CD14-positive monocyte (primary cell): ENCODE measurements around the gene FKBP1A. TPM values are rescaled to one million over a fixed set of nuclear protein-coding genes. Genes with fewer than 3 reads are reported as not detected.

ENCODE experiments used
- DNase-seq, 3 donors: peaks; one replicate each; pipeline ENCODE4 v3.0.0-alpha.2; 2011 to 2022
- H2AFZ ChIP-seq: 2 replicates; pipeline ENCODE4 v1.6.0; 2012; ENCODE audit warnings: mild to moderate bottlenecking, low read depth, low read length, inconsistent platforms; ENCODE audit not compliant: insufficient read depth, poor library complexity, severe bottlenecking
- H3K27ac ChIP-seq, 2 donors: 1 replicate in 1 of 2; 2 replicates in 1 of 2; pipeline ENCODE4 v1.5.1; 2012 to 2013; ENCODE audit warnings: low read length in 2 of 2, control low read depth in 1 of 2, inconsistent platforms in 1 of 2, low read depth in 1 of 2, mild to moderate bottlenecking in 1 of 2
- H3K27me3 ChIP-seq, 2 donors: one replicate each; pipeline versions ENCODE4 v1.6.0 to v1.6.1; 2011 to 2013; ENCODE audit warnings: low read length in 2 of 2; ENCODE audit not compliant: control insufficient read depth in 2 of 2, insufficient read depth in 2 of 2
- H3K36me3 ChIP-seq, 2 donors: replicated peaks in 1 of 2; 1 replicate in 1 of 2; 2 replicates in 1 of 2; pipeline versions ENCODE4 v1.5.1 to v1.6.1; 2012 to 2013; ENCODE audit warnings: low read length in 2 of 2, control low read depth in 1 of 2, inconsistent platforms in 1 of 2, mild to moderate bottlenecking in 1 of 2; ENCODE audit not compliant: insufficient read depth in 2 of 2, control insufficient read depth in 1 of 2
- H3K4me1 ChIP-seq, 2 donors: 1 replicate in 1 of 2; 2 replicates in 1 of 2; pipeline versions ENCODE4 v1.5.1 to v1.6.1; 2012 to 2013; ENCODE audit warnings: low read length in 2 of 2, control low read depth in 1 of 2, inconsistent platforms in 1 of 2, mild to moderate bottlenecking in 1 of 2, moderate library complexity in 1 of 2; ENCODE audit not compliant: insufficient read depth in 2 of 2, control insufficient read depth in 1 of 2
- H3K4me2 ChIP-seq: replicated peaks from 2 replicates; pipeline ENCODE3; 2012; ENCODE audit warnings: low read length, moderate library complexity, mild to moderate bottlenecking; ENCODE audit not compliant: poor library complexity, severe bottlenecking; ENCODE audit errors: extremely low read depth
- H3K4me3 ChIP-seq, 3 experiments: fragments of 200-600 bp in 1 of 3; sonication (generic) in 1 of 3; replicated peaks in 1 of 3; 1 replicate in 2 of 3; 2 replicates in 1 of 3; pipeline ENCODE4 v1.5.1; 2011 to 2013; ENCODE audit warnings: low read length in 3 of 3, mild to moderate bottlenecking in 3 of 3, control low read depth in 2 of 3, low read depth in 2 of 3, inconsistent platforms in 1 of 3, moderate library complexity in 1 of 3
- H3K79me2 ChIP-seq: 2 replicates; pipeline ENCODE4 v1.6.0; 2012; ENCODE audit warnings: mild to moderate bottlenecking, control low read depth, inconsistent platforms, low read length, moderate library complexity; ENCODE audit not compliant: insufficient read depth
- H3K9ac ChIP-seq: 2 replicates; pipeline ENCODE4 v1.6.0; 2017; ENCODE audit warnings: low read length, mild to moderate bottlenecking; ENCODE audit not compliant: insufficient read depth, poor library complexity, severe bottlenecking
- H3K9me3 ChIP-seq, 2 donors: replicated peaks in 1 of 2; 1 replicate in 1 of 2; 2 replicates in 1 of 2; pipeline versions ENCODE4 v1.5.1 to v1.6.1; 2012 to 2013; ENCODE audit warnings: low read length in 2 of 2, control low read depth in 1 of 2; ENCODE audit not compliant: control insufficient read depth in 1 of 2, insufficient read depth in 1 of 2
- H4K20me1 ChIP-seq: 2 replicates; pipeline ENCODE4 v1.6.0; 2012; ENCODE audit warnings: mild to moderate bottlenecking, low read length, control low read depth, moderate library complexity; ENCODE audit not compliant: insufficient read depth
- H3K27ac Mint-ChIP-seq, 7 donors: one replicate each; pipeline ENCODE4 v1.8.0; 2020; ENCODE audit warnings: mild to moderate bottlenecking in 7 of 7, mixed read lengths in 7 of 7, moderate library complexity in 6 of 7, inconsistent platforms in 2 of 7
- H3K27me3 Mint-ChIP-seq, 3 donors: one replicate each; pipeline ENCODE4 v1.8.0; 2021 to 2022; ENCODE audit warnings: low read depth in 3 of 3, mild to moderate bottlenecking in 3 of 3, mixed read lengths in 3 of 3, moderate library complexity in 3 of 3, inconsistent platforms in 1 of 3
- H3K36me3 Mint-ChIP-seq, 2 donors: one replicate each; pipeline ENCODE4 v1.8.0; 2020; ENCODE audit warnings: mixed read lengths in 2 of 2, inconsistent platforms in 1 of 2, mild to moderate bottlenecking in 1 of 2
- H3K4me1 Mint-ChIP-seq: one replicate; pipeline ENCODE4 v1.8.0; 2020; ENCODE audit warnings: mild to moderate bottlenecking, mixed read lengths
- H3K4me3 Mint-ChIP-seq, 2 donors: one replicate each; pipeline ENCODE4 v1.8.0; 2020; ENCODE audit warnings: mild to moderate bottlenecking in 2 of 2, mixed read lengths in 2 of 2, moderate library complexity in 1 of 2
- H3K9me3 Mint-ChIP-seq, 7 donors: one replicate each; pipeline ENCODE4 v1.8.0; 2020 to 2022; ENCODE audit warnings: mixed read lengths in 7 of 7, mild to moderate bottlenecking in 6 of 7, moderate library complexity in 6 of 7, inconsistent platforms in 2 of 7
- CTCF ChIP-seq: fragments of 200-600 bp; IDR thresholded peaks from one replicate; pipeline ENCODE4 v1.8.0; 2022; ENCODE audit warnings: antibody characterized with exemption, mild to moderate bottlenecking
- WGBS: methylation state at CpG from one replicate; pipeline ENCODE4 v1.1.5; 2013; ENCODE audit warnings: missing lambda C conversion rate; ENCODE audit not compliant: insufficient coverage; 5-methylcytosine and 5-hydroxymethylcytosine counted together
- intact Hi-C, 2 donors: fragments of 100-400 bp; cut with micrococcal nuclease; formaldehyde crosslinking; loops; one replicate each; pipeline versions ENCODE4 v1.15.0 to v1.15.1; 2023
- polyA plus RNA-seq, 3 donors: library from polyadenylated mRNA; depleted of rRNA in 1 of 3; unstranded in 2 of 3; stranded (reverse) in 1 of 3; fragments of 300-500 nt in 2 of 3; fragments of >200 nt in 1 of 3; fragmentation: Illumina TruSeq in 2 of 3; gene quantifications; 1 replicate in 2 of 3; 2 replicates in 1 of 3; pipeline ENCODE4 v1.2.3, GENCODE V29; 2012 to 2021

FKBP1A gene
- polyA plus RNA-seq, 3 donors = 155 to 268 (median 194) TPM

- Mint-ChIP-seq H3K27ac (peak overlapping the region in 1 of 7 donors; percentile 43), H3K9me3 (no peaks in the 10 kb centered on the region), H3K4me1 (peaks cover 25% of the 10 kb centered on the region), H3K36me3 (no peaks in the 10 kb centered on the region), H3K27me3 (peaks cover 0 to 6% (median 3%) of the 10 kb centered on the region in 3 donors), H3K4me3 (no peak overlapping the region)
- Histone ChIP-seq H3K79me2 (no peaks in the 10 kb centered on the region), H3K4me3 (no peak overlapping the region), H3K9me3 (no peaks in the 10 kb centered on the region), H3K4me2 (no peak overlapping the region), H3K4me1 (peaks cover 6 to 17% of the 10 kb centered on the region in 2 donors), H3K27ac (no peak overlapping the region), H3K27me3 (no peaks in the 10 kb centered on the region), H3K36me3 (no peaks in the 10 kb centered on the region), H4K20me1 (no peaks in the 10 kb centered on the region), H3K9ac (no peak overlapping the region), H2AFZ (no peak overlapping the region)
- WGBS = 98% methylated on average over 5 of the region's 6 CpGs
- DNase-seq = no peak
- intact Hi-C loops = no loop called here
- no peak for TF ChIP-seq CTCF
Measured at GRCh38 chr20:1320016-1320415, 72.8 kb downstream of the FKBP1A start.

GRCh38 chr20:1319462-1319861 is 73.4 kb downstream of the FKBP1A start:
- Mint-ChIP-seq H3K4me3 (no peak overlapping the region), H3K27ac (peak overlapping the region in 1 of 7 donors; percentile 43), H3K4me1 (peaks cover 25% of the 10 kb centered on the region), H3K36me3 (no peaks in the 10 kb centered on the region), H3K27me3 (peaks cover 0 to 8% (median 3%) of the 10 kb centered on the region in 3 donors), H3K9me3 (no peaks in the 10 kb centered on the region)
- Histone ChIP-seq H4K20me1 (no peaks in the 10 kb centered on the region), H3K4me2 (no peak overlapping the region), H3K79me2 (no peaks in the 10 kb centered on the region), H3K27me3 (no peaks in the 10 kb centered on the region), H3K4me3 (no peak overlapping the region), H3K27ac (no peak overlapping the region), H3K4me1 (peaks cover under 1 to 11% of the 10 kb centered on the region in 2 donors), H3K9me3 (no peaks in the 10 kb centered on the region), H3K9ac (no peak overlapping the region), H2AFZ (no peak overlapping the region), H3K36me3 (no peaks in the 10 kb centered on the region)
- no peak for TF ChIP-seq CTCF
- intact Hi-C loops = loop anchor here in 1 of 2 donors (5.0 kb wide), 1 partner anchor 73 kb away; the partner anchor contains the start of gene FKBP1A
- no CpG with 5 or more reads among the region's 4 CpGs for WGBS
- DNase-seq = no peak
